ENCODE results near the gene COL9A1. TPM values are rescaled to one million over a fixed set of nuclear protein-coding genes. Genes with fewer than 3 reads are reported as not detected.

COL9A1 gene
- total and polyA plus RNA-seq, 9 of the 15 experiments (the other 6 are each of a cell fraction or from before 2014, with no cell fraction given), result 0.01 to 0.13 (median 0.06) TPM; not detected in 1

- TF ChIP-seq ZNF407 (IDR thresholded peaks at IDR 0.05; ENCODE audit: low read depth) (no peak), CREB1 (IDR thresholded peaks at IDR 0.05) (peak; percentile 87), CREB1 (CRISPR knock-in tag; IDR thresholded peaks at IDR 0.05) (no peak), ZSCAN32 (CRISPR knock-in tag; IDR thresholded peaks at IDR 0.05) (peak; percentile 47; the same call in 1 of the 2 replicates), ZNF785 (CRISPR knock-in tag; IDR thresholded peaks at IDR 0.05) (no peak), KLF16 (IDR thresholded peaks at IDR 0.05) (peak; percentile 100), NR2C2 (CRISPR knock-in tag; IDR thresholded peaks at IDR 0.05) (no peak), NR2C2 (tag; IDR thresholded peaks at IDR 0.05) (peak; percentile 60), PHB2 (IDR thresholded peaks at IDR 0.05; ENCODE audit: low read depth) (peak; percentile 100), HDAC2 (IDR thresholded peaks at IDR 0.05) (peak; percentile 97), ADNP (tag; IDR thresholded peaks at IDR 0.05) (peak; percentile 68; the same call in 1 of the 2 replicates), TBL1XR1 (IDR thresholded peaks at IDR 0.05; ENCODE audit: low read length in 2 of 2) (peak; percentile 97 to 100), ARNT (IDR thresholded peaks at IDR 0.05) (peak; percentile 99), ZNF592 (IDR thresholded peaks at IDR 0.05) (0 out of 2 replicates have a peak, but pooled peaks have one; percentile 49), PKNOX1 (IDR thresholded peaks at IDR 0.05) (peak; percentile 57; the same call in 1 of the 2 replicates), NFE2 (IDR thresholded peaks at IDR 0.05; ENCODE audit: low read depth) (peak; percentile 71)
Measured at GRCh38 chr6:70336996-70337742, 34.3 kb upstream of the COL9A1 start (continued).

All from K562 (cell line).